ENCODE data around the gene EPHX1.

EPHX1 gene

DNA sequence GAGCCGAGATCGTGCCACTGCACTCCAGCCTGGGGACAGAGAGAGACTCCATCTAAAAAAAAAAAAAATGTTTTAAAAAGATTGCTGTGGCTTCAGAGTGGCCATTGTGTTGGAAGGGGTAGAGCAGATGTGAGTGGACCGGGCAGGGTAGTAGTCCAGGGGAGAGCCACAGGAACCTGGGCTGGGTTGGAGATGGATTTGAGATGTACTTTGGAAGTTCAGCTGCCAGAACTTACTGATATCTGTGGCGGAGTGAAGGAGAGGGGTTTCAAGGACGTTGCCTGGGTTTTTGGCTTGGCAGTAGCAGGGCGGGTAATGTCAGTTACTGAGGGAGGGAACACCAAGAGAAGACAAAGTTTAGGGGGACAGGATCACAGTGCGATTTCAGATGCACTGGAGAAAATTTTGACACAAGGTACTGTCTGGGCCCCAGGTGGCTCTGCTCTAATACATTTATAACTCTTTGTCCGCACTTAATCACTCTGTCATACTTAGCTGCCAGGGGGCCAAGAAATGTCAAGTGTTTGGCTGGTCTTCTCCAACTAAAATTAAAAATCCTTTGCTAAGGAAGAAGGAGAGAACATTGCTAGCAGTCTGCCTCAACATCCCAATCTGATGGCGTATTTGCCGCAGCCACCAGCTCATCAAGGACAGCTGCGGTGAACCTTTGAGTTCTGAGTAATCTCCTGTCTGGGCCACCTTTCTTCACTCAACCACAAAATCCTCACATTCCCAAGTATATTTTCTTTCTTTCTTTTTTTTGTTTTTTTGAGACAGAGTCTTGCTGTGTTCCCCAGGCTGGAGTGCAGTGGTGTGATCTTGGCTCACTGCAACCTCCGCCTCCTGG lies 9.6 kb downstream of the EPHX1 start:
- Histone ChIP-seq H3K9me3 (ENCODE audit: low read length) (no peaks in the 10 kb centered on the region), H3K9ac (ENCODE audit: low read length) (no peak overlapping the region), H3K4me1 (ENCODE audit: insufficient read depth, low read length) (peaks cover 73% of the 10 kb centered on the region), H3K27ac (ENCODE audit: low read depth, low read length) (no peak overlapping the region), H3K27me3 (ENCODE audit: control insufficient read depth in 1 of 2, insufficient read depth in 2 of 2, low read length in 2 of 2) (no peaks in the 10 kb centered on the region), H3K36me3 (ENCODE audit: insufficient read depth, low read length) (peaks cover 13% of the 10 kb centered on the region), H3K4me3 (ENCODE audit: low read depth in 1 of 2, low read length in 2 of 2) (no peak overlapping the region)

DNA sequence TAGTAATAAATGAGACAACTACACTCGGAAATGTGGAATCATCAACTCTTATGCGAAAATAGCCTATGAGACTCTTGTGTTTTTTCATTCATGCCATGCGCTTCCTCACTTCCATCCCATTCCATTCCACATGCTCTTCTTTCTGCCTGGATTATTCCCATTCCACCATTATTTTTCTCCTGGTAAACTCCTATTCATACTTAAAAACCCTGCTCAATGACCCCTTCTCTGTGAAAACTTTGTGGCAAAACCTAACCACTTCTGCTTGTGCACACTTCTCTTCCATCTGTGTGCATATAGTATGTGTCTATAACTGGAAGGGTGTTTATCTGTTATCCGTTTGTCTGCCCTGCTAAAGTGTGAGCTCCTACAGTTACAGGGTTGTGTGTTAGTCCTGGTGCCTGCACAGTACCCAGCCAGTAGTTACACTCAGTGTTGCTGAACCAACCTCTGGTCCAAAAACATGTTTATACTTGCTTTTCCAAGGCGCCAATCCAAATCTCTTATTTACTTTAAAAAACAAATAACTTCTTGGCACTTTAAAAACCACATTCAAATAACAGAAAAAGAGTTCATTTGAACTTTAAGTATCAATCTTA lies 10.7 kb downstream of the EPHX1 start:
- H3K36me3 ChIP-seq (ENCODE audit: insufficient read depth, low read length), result peaks cover 13% of the 10 kb centered on the region
- peaks cover 75% of the 10 kb centered on the region for H3K4me1 ChIP-seq (ENCODE audit: insufficient read depth, low read length)
- H3K27me3 ChIP-seq (ENCODE audit: control insufficient read depth in 1 of 2, insufficient read depth in 2 of 2, low read length in 2 of 2), result no peaks in the 10 kb centered on the region
- H3K9ac ChIP-seq (ENCODE audit: low read length), result no peak overlapping the region
- no peak overlapping the region for H3K27ac ChIP-seq (ENCODE audit: low read depth, low read length)
- no peaks in the 10 kb centered on the region for H3K9me3 ChIP-seq (ENCODE audit: low read length)
- H3K4me3 ChIP-seq (ENCODE audit: low read depth in 1 of 2, low read length in 2 of 2), result no peak overlapping the region

GRCh38 chr1:225822655-225823403 lies 12.9 kb downstream of the EPHX1 start:
- H3K9me3 ChIP-seq (ENCODE audit: low read length), result no peaks in the 10 kb centered on the region
- H3K4me3 ChIP-seq (ENCODE audit: low read depth in 1 of 2, low read length in 2 of 2), result no peak overlapping the region
- no peaks in the 10 kb centered on the region for H3K27me3 ChIP-seq (ENCODE audit: control insufficient read depth in 1 of 2, insufficient read depth in 2 of 2, low read length in 2 of 2)
- H3K9ac ChIP-seq (ENCODE audit: low read length), result no peak overlapping the region
- no peak overlapping the region for H3K27ac ChIP-seq (ENCODE audit: low read depth, low read length)
- H3K36me3 ChIP-seq (ENCODE audit: insufficient read depth, low read length), result peaks cover 13% of the 10 kb centered on the region
- H3K4me1 ChIP-seq (ENCODE audit: insufficient read depth, low read length), result peaks cover 66% of the 10 kb centered on the region

DNA sequence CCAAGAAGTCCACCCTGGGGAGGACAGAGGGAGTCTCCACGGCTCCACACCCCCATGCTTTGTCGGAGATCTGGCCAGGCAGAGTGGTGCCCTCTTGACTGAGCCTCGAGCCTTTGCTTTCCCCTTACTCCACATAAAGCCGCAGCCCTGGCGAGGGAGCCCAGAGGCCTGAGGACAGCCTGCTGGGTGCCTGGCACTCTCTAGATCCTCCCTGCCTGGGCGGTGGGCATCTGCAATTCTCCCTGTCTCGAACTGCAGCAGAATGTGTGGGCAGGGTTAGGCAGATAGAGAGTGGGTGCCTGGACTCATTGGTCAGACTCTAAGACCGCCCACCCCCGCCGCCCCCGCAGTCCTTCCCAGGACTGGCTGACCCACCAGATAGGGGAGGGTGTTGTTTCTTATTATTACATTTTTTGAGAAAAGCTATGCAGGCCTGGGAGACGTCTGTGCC lies 13.9 kb downstream of the EPHX1 start:
- Histone ChIP-seq H3K4me1 (ENCODE audit: insufficient read depth, low read length) (peaks cover 56% of the 10 kb centered on the region), H3K27me3 (ENCODE audit: control insufficient read depth in 1 of 2, insufficient read depth in 2 of 2, low read length in 2 of 2) (no peaks in the 10 kb centered on the region), H3K4me3 (ENCODE audit: low read depth in 1 of 2, low read length in 2 of 2) (no peak overlapping the region), H3K36me3 (ENCODE audit: insufficient read depth, low read length) (peaks cover 13% of the 10 kb centered on the region), H3K9ac (ENCODE audit: low read length) (no peak overlapping the region), H3K9me3 (ENCODE audit: low read length) (no peaks in the 10 kb centered on the region), H3K27ac (ENCODE audit: low read depth, low read length) (no peak overlapping the region)

DNA sequence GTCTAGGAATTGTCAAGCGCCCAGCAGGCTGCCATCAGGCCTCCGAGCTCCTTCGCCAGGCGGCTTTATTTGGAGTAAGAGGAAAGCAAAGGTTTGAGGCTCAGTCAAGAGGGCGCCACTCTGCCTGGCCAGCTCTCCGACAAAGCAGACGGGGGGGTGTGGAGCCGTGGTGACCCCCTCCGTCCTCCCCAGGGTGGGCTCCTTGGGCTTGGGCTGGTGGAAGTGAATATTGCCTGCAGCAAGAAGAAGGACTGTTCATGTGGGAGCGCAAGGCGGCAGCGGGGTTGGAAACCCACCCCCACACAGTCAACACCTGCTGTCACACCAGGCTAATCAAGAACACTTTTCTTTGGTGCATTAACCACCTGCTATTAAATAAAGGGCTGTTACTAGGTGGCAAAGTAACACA lies 14.6 kb downstream of the EPHX1 start:
- Histone ChIP-seq H3K27me3 (ENCODE audit: control insufficient read depth in 1 of 2, insufficient read depth in 2 of 2, low read length in 2 of 2) (no peaks in the 10 kb centered on the region), H3K36me3 (ENCODE audit: insufficient read depth, low read length) (peaks cover 20% of the 10 kb centered on the region), H3K9me3 (ENCODE audit: low read length) (no peaks in the 10 kb centered on the region), H3K4me1 (ENCODE audit: insufficient read depth, low read length) (peaks cover 53% of the 10 kb centered on the region), H3K27ac (ENCODE audit: low read depth, low read length) (no peak overlapping the region), H3K4me3 (ENCODE audit: low read depth in 1 of 2, low read length in 2 of 2) (no peak overlapping the region), H3K9ac (ENCODE audit: low read length) (no peak overlapping the region)

DNA sequence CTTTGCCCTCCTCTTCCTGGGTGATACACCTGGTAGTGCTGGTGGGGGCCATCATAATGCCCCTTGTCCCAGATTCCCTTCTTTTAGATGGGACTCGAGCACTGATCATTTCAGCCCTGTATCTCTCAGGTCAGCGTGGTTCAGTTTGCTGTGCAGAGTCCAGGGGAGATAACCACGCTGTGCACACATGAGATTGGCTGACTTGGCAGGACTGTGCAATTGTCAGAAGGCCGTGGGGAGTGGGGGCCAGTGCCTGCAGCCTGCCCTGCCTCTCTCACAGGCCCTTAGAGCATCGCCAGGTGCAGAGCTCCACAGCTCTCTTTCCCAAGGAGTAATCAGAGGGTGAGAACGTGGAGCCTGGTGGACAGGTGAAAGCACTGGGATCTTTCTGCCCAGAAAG lies 15.2 kb downstream of the EPHX1 start:
- Histone ChIP-seq H3K9ac (ENCODE audit: low read length) (no peak overlapping the region), H3K27me3 (ENCODE audit: control insufficient read depth in 1 of 2, insufficient read depth in 2 of 2, low read length in 2 of 2) (no peaks in the 10 kb centered on the region), H3K9me3 (ENCODE audit: low read length) (no peaks in the 10 kb centered on the region), H3K36me3 (ENCODE audit: insufficient read depth, low read length) (peaks cover 23% of the 10 kb centered on the region), H3K4me1 (ENCODE audit: insufficient read depth, low read length) (peaks cover 47% of the 10 kb centered on the region), H3K27ac (ENCODE audit: low read depth, low read length) (no peak overlapping the region), H3K4me3 (ENCODE audit: low read depth in 1 of 2, low read length in 2 of 2) (no peak overlapping the region)

DNA sequence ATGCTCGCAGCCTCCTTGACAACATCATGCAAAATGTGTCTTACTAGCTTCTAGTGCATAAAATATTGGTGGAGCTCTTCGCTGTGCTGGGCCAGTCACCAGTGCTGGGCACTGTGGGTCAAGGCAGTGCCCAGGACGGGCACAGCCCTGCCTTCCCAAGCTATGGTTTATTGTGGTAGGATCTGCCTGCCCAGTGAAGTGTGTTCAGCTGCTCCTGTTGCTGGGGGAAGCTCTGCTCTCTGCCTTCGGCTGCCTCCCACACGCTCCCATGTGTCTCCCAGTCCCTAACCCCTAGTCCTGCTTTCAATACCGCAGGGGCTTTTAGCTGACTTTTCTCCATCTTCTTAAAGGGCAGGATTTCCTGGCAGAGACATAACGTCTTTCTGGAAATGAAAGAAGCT lies 15.7 kb downstream of the EPHX1 start:
- no peaks in the 10 kb centered on the region for H3K9me3 ChIP-seq (ENCODE audit: low read length)
- H3K4me3 ChIP-seq (ENCODE audit: low read depth in 1 of 2, low read length in 2 of 2), result no peak overlapping the region
- H3K4me1 ChIP-seq (ENCODE audit: insufficient read depth, low read length), result peaks cover 42% of the 10 kb centered on the region
- no peak overlapping the region for H3K9ac ChIP-seq (ENCODE audit: low read length)
- no peaks in the 10 kb centered on the region for H3K27me3 ChIP-seq (ENCODE audit: control insufficient read depth in 1 of 2, insufficient read depth in 2 of 2, low read length in 2 of 2)
- H3K36me3 ChIP-seq (ENCODE audit: insufficient read depth, low read length), result peaks cover 27% of the 10 kb centered on the region
- H3K27ac ChIP-seq (ENCODE audit: low read depth, low read length), result no peak overlapping the region

GRCh38 chr1:225827076-225827475 lies 17.2 kb downstream of the EPHX1 start:
- Histone ChIP-seq H3K27me3 (ENCODE audit: control insufficient read depth in 1 of 2, insufficient read depth in 2 of 2, low read length in 2 of 2) (no peaks in the 10 kb centered on the region), H3K4me1 (ENCODE audit: insufficient read depth, low read length) (peaks cover 39% of the 10 kb centered on the region), H3K27ac (ENCODE audit: low read depth, low read length) (no peak overlapping the region), H3K36me3 (ENCODE audit: insufficient read depth, low read length) (peaks cover 38% of the 10 kb centered on the region), H3K9ac (ENCODE audit: low read length) (no peak overlapping the region), H3K9me3 (ENCODE audit: low read length) (no peaks in the 10 kb centered on the region), H3K4me3 (ENCODE audit: low read depth in 1 of 2, low read length in 2 of 2) (no peak overlapping the region)

DNA sequence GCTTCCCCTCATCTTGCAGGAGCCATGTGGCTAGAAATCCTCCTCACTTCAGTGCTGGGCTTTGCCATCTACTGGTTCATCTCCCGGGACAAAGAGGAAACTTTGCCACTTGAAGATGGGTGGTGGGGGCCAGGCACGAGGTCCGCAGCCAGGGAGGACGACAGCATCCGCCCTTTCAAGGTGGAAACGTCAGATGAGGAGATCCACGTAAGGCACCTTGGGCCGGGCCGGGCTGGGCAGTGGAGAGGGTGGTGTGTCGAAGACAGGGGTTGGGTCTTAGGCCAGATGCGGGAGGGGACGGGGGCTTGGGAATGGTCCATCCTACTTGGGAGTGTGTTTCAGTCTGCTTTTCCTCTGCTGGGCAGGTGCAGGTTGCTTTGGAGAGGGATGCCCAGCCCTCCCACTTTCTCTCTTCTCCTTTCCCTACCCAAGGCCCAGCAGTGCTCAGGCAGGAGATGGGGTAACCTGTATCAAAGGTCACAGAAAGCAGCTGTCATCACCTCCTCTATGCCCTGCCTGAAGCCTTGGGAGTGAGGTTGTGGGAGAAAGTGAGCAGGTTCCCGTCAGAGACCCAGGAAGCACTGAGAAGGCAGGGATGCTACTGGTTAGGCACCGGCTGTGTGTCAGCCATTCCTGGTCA lies 18.9 kb downstream of the EPHX1 start:
- Histone ChIP-seq H3K27ac (ENCODE audit: low read depth, low read length) (no peak overlapping the region), H3K9me3 (ENCODE audit: low read length) (no peaks in the 10 kb centered on the region), H3K4me3 (ENCODE audit: low read depth in 1 of 2, low read length in 2 of 2) (no peak overlapping the region), H3K9ac (ENCODE audit: low read length) (no peak overlapping the region), H3K27me3 (ENCODE audit: control insufficient read depth in 1 of 2, insufficient read depth in 2 of 2, low read length in 2 of 2) (no peaks in the 10 kb centered on the region), H3K4me1 (ENCODE audit: insufficient read depth, low read length) (peaks cover 25% of the 10 kb centered on the region), H3K36me3 (ENCODE audit: insufficient read depth, low read length) (peaks cover 41% of the 10 kb centered on the region)

- H3K9me3 ChIP-seq (ENCODE audit: low read length), result no peaks in the 10 kb centered on the region
Observed at GRCh38 chr1:225830841-225831240, 20.9 kb downstream of the EPHX1 start.

More at GRCh38 chr1:225830841-225831240, 20.9 kb downstream of the EPHX1 start:
- peaks cover 23% of the 10 kb centered on the region for H3K4me1 ChIP-seq (ENCODE audit: insufficient read depth, low read length)
- no peak overlapping the region for H3K4me3 ChIP-seq (ENCODE audit: low read depth in 1 of 2, low read length in 2 of 2)
- no peak overlapping the region for H3K27ac ChIP-seq (ENCODE audit: low read depth, low read length)
- no peak overlapping the region for H3K9ac ChIP-seq (ENCODE audit: low read length)
- no peaks in the 10 kb centered on the region for H3K27me3 ChIP-seq (ENCODE audit: control insufficient read depth in 1 of 2, insufficient read depth in 2 of 2, low read length in 2 of 2)
- peaks cover 41% of the 10 kb centered on the region for H3K36me3 ChIP-seq (ENCODE audit: insufficient read depth, low read length)

All from muscle layer of colon (tissue), 2 donors.